Measurements from ENCODE around the gene PITRM1.

GRCh38 chr10:3117486-3117885, 55.1 kb downstream of the PITRM1 start:
- TF ChIP-seq CTCF (IDR thresholded peaks at IDR 0.05; ENCODE audit: low read length): no peak
- no peak for TF ChIP-seq EZH2 (IDR thresholded peaks at IDR 0.05; ENCODE audit: borderline replicate concordance, low read length)
